ENCODE measurements around the gene CCDC141.

Gene CCDC141

DNA sequence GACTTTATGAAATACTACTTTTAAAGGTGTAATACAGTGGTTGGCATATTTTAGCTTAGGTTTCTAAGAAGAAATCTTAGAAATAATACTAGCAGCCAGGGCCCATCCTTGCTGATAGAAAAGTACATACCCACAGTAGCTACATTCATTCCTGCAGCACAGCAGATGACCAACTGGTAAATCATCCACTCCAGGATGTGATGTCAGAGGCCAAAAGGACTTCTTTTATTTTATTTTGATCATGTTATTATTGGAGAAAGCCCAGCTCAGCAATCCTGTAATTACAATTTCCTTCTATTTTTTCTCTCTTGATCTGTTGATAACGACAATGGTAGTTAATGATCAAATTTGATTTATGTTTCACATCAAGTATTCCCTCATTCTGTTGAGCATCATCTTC lies 224.8 kb downstream of the CCDC141 start:
- no peak for DNase-seq

DNA sequence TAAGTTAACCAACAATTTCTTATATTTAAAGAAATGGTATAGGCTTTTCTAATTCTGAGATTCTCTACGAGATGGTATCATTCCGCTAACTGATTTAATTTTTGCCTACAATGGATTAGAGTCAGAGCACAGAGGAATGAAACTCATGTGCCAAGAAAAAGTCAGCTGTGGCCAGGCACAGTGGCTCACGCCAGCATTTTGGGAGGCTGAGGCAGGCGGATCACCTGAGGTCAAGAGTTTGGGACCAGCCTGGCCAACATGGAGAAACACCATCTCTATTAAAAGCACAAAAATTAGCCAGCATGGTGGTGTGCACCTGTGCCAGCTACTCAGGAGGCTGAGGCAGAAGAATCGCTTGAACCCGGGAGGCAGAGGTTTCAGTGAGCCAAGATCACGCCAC lies 225.8 kb downstream of the CCDC141 start:
- no peak for DNase-seq

DNA sequence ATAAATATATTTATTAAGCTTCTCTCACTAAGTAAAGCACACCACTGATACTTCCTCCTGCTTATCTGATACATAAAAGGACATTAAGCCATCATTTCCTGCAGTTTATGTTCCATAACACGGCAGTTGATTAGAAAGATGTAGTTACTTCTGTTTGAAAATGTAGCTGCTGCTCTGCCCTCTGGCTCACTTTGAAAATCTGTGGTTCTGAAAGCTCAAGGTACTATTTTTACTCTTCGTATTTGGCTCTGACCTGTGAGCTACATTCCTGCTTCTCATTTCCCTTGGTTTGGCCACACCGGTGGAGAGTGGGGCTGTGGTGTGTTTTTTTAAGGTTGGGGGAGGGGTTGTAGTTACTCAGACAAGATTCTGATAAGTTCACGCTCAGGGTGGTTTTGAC lies 229.9 kb downstream of the CCDC141 start:
- no peak for DNase-seq

DNA sequence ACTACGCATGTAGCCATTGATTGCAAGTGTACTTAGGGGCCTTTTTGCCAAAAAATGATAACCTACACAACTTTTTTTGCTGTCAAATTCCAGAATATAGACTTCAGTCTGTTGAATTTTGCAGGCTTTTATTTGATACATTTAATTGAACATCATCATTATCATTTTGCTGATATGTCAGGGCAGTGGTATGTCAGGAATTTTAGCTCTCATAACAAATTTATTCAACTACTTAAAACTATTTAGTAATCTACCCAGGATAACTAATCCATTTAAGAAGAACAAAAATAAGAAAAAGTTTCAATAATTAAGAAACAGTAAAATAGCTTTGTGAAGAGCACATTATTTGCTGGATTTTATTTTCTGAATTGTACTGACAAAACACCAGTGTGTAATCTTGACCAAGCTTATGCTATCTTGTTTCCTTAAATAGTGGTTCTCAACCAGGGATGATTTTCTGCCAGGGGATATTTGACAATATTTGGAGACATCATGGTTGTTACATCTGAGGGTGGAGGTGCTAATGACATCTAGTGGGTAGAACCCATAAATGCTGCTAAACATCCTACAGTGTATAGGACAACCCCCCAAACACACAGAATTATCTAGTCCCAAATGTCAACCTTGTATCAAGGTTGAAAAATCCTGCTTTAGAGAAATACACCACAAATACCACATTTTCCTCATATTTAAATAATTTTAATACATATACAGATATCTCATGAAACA lies 230.6 kb downstream of the CCDC141 start:
- DNase-seq: no peak

DNA sequence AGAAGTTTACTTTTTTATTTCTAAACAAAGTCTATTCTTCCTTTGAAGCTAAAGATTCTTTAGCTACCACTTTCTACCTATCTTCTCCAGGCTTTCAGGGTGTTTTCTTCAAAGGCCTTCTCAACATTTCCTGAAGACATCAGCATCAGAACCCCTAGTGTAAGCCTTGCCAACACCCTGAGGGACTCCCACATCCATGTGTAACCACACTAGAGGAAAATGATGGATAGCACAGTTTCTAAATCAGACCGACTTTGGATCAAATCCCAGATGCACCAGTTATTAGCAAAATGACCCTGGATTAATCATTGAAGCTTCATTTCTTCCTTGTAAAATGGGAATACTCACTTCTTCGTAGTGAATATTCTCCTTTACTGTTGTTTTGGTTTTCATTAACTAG lies 238.0 kb downstream of the CCDC141 start:
- no peak for DNase-seq

DNA sequence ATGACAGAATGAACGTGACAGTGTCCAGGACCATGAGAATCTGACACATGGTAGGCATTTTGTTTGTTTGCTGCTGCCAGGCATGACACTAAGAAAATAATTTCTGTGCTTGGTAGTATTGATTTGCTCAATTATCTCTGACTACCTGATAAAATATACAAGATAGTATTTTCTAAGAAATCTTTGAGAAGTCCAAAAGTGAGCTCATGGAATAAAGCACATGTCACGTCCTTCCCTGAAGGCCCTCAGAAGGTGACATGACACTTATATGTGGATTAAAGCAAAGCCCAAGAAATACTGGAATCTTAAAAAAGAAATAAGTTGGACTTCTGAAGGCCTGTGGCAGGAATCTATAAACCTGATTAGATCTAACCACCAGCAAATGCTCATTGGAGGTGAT lies 238.9 kb downstream of the CCDC141 start:
- DNase-seq: no peak

DNA sequence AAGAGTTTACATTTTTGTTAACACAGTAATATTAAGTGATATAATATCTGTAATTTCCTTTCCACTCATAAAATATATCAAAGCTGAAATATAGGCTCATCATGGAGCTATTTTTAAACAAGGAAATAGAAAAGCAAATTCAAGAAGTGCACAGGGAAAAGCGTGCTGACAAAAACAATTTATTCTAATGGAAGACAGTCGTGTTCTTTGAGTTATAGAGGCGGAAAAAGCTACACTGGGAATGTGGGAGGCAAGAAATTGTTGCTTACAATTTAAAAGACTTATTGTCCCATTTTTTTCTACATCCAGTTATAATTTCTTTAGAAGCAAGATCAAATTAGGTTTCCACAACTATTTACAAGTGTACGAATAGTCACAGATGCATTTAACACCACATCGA lies 239.5 kb downstream of the CCDC141 start:
- no peak for DNase-seq

DNA sequence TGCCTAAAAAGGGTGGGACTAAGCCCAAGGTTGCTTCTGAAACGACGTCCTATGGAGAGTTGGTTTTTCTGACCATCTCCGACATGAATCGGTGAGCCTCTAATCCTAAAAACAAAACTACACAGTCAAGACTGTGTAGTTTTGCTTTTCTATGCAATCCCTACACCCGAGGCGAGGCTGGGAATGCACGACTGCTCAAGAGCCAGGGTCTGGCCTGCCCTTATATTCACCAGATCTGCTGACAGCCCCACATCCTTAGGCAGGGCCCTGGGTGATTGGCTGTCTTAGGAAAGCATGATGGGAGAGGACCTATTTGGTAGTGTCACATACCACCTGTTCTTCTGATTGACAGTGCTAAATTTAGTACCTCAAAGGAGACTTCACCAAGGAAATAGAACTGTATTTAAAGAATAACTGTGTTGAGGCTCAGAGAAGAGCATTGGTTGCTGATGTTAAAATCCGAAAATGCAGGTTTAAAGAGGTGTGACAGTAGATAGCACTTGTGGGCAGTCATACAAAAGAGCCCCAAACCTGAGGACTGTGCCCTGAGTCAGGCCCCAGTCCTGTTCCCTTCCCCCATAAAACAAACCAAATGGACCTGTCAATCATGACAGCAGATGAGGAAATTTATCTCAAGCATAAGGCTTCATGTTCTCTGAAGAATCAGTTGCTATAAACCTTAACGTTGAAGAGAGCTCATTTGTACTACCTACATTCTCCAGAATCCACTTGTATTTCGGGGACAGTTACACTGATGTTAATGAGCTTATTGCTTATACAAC lies 242.5 kb downstream of the CCDC141 start, which contains the start of gene TTN:
Gene TTN, minus strand, starts transcription at position 197 of the 782 bp plus-strand sequence. CDS start 2,781 bp downstream, outside the sequence.
- no peak for DNase-seq

DNA sequence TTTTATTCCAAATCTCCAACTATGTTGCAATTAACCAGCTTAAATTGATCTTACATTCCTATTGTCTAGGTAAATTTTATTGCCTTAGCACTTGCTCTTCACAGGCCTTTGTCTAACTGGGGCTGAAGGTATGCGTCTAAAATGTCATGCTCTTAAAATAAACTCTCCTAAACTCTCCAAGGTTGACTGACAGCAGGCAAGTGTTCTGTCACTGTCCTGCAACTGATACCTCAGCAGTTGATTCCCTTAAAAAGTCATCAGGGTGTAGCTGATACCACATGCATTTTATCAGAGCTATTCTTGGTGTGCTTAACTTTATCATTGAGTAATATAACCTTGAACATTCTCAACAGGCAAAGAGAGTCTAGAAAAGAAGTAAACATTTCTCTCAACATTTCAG lies 243.4 kb downstream of the CCDC141 start:
- no peak for DNase-seq

DNA sequence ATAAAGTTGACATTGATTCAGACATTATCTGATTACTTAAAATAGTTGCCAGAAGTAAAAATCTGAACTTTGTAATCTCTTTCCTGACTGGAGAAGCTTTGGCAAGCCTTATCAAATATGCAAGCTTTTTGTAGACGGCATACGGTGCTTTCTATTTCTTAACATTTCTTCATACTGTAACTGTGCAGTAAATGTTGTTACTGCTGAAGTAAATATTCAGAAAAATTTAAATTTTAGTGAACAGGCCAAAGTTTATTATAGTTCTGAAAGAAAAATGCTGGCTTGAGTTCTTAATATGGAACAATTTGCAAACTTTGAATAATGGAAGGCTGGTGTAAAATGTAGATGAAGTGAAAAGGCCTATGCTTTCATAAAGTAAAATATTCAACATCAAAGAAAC lies 244.5 kb downstream of the CCDC141 start:
- no peak for DNase-seq

DNA sequence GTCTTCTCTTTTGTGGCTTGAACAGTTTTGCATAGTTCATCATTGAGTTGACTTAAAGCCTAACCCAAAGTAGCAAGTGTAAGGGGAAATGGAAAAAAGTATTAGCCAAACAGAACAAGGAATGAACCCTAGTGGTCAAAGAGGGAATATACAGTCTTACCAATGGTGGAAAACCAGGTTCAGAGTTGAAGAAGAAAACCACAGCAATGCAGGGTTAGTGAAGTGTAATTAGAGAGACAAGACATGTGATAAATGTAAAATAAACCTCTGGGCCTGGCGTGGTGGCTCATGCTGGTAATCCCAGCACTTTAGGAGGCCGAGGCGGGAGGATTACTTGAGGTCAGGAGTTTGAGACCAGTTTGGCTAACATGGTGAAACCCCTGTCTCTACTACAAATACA lies 245.1 kb downstream of the CCDC141 start:
- no peak for DNase-seq

DNA sequence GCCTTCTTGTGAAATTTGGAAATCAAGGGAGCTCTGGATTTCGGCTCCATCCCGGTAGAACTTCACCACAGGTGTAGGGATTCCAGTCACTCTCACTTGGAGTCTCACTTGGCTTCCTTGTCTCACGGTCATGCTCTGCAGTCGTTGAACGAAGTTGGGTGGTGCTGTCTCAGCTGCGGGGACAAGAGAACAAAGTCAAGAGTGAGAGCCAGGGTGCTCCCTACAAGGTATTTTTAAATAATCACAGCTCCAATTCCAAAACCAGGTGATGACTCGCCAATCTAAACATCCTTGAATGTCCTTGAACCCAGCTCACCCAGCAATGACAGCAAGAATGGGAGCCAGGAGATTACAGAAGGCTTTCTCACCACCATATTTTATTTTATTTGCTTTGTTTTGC lies 249.4 kb downstream of the CCDC141 start:
- no peak for DNase-seq

DNA sequence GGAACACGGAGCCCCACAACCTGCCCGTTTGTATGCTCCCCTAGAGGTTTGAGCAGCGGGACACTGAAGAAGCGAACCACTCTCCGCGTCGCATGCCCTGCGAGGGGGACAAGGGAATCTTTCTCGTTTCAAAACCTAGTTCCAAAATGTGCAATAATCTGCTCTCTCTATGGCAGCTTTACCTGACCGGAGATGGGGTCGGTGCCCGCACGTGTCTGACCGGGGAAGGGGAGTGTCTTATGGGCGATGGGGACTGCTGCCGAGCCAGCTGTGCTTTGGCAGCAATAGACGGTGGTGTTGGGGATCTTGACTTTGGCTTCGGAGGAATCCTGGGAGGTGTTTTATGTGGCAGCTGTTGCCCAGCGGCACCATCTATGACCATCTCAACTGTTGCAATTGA lies 250.6 kb downstream of the CCDC141 start:
- no peak for DNase-seq

DNA sequence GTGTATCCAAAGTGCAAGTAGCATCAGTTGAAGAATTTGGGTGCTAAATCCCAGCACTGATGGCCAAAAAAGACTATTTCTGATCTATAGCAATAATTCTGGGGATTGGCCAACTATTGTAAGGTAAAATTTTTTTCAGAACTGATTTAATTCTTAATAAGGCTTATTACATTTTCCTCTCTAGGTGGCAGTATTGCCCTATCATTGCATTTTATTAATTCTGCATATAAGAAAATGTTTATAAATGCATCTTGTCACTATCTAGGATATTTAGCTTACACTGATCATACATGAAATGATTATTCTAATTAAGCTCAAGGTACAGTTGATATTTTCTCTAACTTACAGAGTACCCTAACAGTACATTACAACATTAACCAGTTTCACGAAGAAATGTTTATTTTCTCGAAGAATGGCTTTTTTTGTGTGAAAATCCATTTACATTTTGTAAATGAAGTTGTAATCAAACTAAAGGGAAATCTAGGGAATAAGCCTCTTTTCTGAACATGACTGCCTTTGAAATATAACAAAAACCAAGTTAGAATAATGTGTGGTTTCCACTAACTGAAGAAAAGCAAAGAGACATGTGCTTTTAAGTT lies 253.8 kb downstream of the CCDC141 start:
- DNase-seq: no peak

DNA sequence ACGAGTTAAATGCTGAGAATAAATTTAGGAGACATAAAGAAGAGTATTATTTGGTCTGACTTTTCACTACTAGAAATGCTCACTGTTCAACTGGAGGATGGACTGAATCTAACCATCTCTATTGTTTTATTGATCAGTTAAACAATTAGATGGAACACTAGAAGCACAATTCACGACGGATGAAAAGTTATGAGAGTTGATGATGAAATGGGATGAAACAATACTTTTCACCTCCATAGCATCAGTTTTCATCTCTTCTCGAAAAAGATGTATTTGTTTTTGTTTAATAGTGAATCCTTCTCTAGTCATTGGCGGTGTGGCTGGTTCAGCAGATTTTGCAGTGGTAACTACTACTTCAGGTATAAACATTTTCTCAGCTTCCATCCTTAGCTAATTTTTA lies 262.0 kb downstream of the CCDC141 start:
- no peak for DNase-seq

DNA sequence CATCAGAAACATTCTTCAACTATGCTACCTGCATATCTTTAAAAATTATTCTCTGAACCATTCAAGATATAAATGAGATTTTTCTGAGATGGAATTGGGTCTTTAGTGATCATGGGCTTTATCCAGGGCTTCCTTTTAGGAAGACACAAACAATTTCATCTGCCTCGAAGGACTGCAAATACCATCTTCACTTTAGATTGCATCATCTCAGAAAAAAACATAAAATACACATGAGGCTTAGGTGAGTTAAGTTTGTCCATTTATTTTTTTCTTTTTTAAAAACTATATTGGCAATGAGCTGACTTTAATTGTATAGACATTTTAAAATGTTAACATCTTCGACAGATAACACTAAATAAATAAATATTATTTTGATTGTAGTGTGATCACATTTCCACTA lies 262.8 kb downstream of the CCDC141 start:
- DNase-seq: no peak

DNA sequence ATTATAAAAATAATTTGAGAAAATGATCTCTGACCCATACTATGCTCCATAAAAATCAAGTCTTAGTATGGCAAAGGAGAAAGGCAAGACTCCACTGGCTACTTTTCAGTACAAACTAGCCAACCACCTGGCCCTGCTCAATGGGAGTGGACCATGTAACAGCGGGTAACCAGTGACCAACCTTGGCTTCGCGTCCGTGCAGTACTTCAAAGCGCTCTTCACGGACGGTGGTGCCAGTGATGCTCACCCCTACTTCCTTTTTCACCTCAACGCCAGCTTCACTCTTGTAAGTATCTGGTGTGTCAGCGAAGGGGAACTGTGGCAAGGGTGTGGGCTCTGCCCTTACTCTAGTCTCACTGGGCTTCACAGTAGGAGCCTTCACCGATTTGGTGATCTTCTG lies 266.0 kb downstream of the CCDC141 start:
- no peak for DNase-seq

DNA sequence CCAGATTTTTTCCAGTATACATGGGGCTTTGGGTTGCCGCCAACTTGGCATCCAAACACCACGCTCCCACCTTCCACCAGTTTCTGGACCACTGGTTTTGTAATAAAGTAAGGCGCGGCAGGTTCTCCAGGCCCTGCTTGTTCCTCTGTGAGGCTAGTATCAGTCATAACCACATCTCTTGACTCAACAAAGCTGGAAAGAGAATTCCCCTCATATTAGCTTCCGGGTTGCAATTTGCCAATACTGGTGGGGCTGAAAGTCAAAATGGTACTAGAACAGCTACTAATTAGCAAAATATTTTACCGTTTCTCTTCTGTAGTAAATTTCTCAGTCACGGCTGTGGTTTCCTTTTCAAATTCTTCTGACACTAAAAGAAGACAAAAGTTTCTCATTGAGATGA lies 267.7 kb downstream of the CCDC141 start:
- no peak for DNase-seq
